K562 (cell line): Measurements from ENCODE around the gene ZNF628. TPM values are rescaled to one million over a fixed set of nuclear protein-coding genes. Genes with fewer than 3 reads are reported as not detected.
A peak's percentile ranks its signal among the peaks of the same experiment; 100 is the strongest.

Experiments used
- KDM4B ChIP-seq, 2 experiments: fragments of 450-650 bp in 1 of 2; sonication (generic) in 1 of 2; IDR thresholded peaks; 2 replicates each; pipeline ENCODE4 v1.6.1; 2016 to 2017; ENCODE audit warnings: borderline replicate concordance in 2 of 2, antibody characterized with exemption in 1 of 2, low read depth in 1 of 2, mild to moderate bottlenecking in 1 of 2
- MAX ChIP-seq: sonication (generic); formaldehyde crosslinking; IDR thresholded peaks from 2 replicates; pipeline ENCODE4 v1.9.0; 2022; ENCODE audit warnings: mild to moderate bottlenecking, missing genetic modification reagents
- MGA ChIP-seq: fragments of 450-650 bp; IDR thresholded peaks from 2 replicates; pipeline ENCODE4 v1.6.1; 2016; ENCODE audit warnings: mild to moderate bottlenecking, moderate library complexity
- MYNN ChIP-seq, 2 experiments: sonication (generic); formaldehyde crosslinking in 1 of 2; IDR thresholded peaks; 2 replicates each; pipeline versions ENCODE4 v1.5.0 to v1.6.1; 2016 to 2020; ENCODE audit warnings: antibody characterized with exemption in 1 of 2, missing genetic modification reagents in 1 of 2
- TOE1 ChIP-seq, 2 experiments: fragments of 450-650 bp in 1 of 2; sonication (generic) in 1 of 2; formaldehyde crosslinking in 1 of 2; IDR thresholded peaks; 2 replicates each; pipeline versions ENCODE4 v1.7.1 to v1.8.0; 2016 to 2022; ENCODE audit warnings: borderline replicate concordance in 2 of 2, mild to moderate bottlenecking in 2 of 2, antibody characterized with exemption in 1 of 2, inconsistent platforms in 1 of 2, low read depth in 1 of 2, missing genetic modification reagents in 1 of 2, moderate library complexity in 1 of 2
- polyA plus RNA-seq, 8 experiments: library from polyadenylated mRNA; depleted of rRNA in 4 of 8; stranded (reverse) in 5 of 8; unstranded in 3 of 8; fragments of >200 nt; fragmentation: Nextera tagmentation in 2 of 8; fragmentation: Illumina TruSeq in 1 of 8; extraction: Ambion mirVana in 2 of 8; extraction: Trizol in 1 of 8; gene quantifications; 2 replicates each; pipeline versions ENCODE4 v1.2.1 to v1.2.3, GENCODE V29; 2011 to 2014; ENCODE audit warnings: inconsistent platforms in 1 of 8, missing spikeins in 1 of 8
- total RNA-seq, 7 experiments: library from RNA; depleted of rRNA in 6 of 7; stranded (reverse); fragments of >200 nt in 6 of 7; fragmentation: Illumina TruSeq in 2 of 7; extraction: Trizol in 2 of 7; gene quantifications; 2 replicates each; pipeline versions ENCODE4 v1.2.1 to v1.2.3, GENCODE V29; 2011 to 2021; ENCODE audit warnings: low replicate concordance in 1 of 7
- TF ChIP-seq, protein P1 (sequence below): sonication (generic); formaldehyde crosslinking; IDR thresholded peaks from 2 replicates; pipeline ENCODE4 v1.8.0; 2023; ENCODE audit warnings: mild to moderate bottlenecking, missing genetic modification reagents

ZNF628 gene
- total and polyA plus RNA-seq, 9 of the 15 experiments (the other 6 are each of a cell fraction or from before 2014, with no cell fraction given), result 0.13 to 13.6 (median 2.2) TPM; not detected in 3

GRCh38 chr19:55527197-55528029 is 51.0 kb downstream of the ZNF628 start (continued):
- TF ChIP-seq KDM4B (IDR thresholded peaks at IDR 0.05; ENCODE audit: borderline replicate concordance in 2 of 2, low read depth in 1 of 2) (0 out of 4 replicates have a peak, but pooled peaks of 1 of the 2 experiments have one; percentile 38), TOE1 (IDR thresholded peaks at IDR 0.05; ENCODE audit: borderline replicate concordance) (no peak), TOE1 (CRISPR knock-in tag; IDR thresholded peaks at IDR 0.05; ENCODE audit: borderline replicate concordance, low read depth) (peak; percentile 58; the same call in 1 of the 2 replicates), MYNN (IDR thresholded peaks at IDR 0.05) (peak; percentile 50; the same call in 1 of the 2 replicates), MYNN (CRISPR knock-in tag; IDR thresholded peaks at IDR 0.05) (no peak), MAX (CRISPR knock-in tag) (peak; percentile 66; the same call in 1 of the 2 replicates), MGA (no peak)
- TF ChIP-seq, protein P1, sequence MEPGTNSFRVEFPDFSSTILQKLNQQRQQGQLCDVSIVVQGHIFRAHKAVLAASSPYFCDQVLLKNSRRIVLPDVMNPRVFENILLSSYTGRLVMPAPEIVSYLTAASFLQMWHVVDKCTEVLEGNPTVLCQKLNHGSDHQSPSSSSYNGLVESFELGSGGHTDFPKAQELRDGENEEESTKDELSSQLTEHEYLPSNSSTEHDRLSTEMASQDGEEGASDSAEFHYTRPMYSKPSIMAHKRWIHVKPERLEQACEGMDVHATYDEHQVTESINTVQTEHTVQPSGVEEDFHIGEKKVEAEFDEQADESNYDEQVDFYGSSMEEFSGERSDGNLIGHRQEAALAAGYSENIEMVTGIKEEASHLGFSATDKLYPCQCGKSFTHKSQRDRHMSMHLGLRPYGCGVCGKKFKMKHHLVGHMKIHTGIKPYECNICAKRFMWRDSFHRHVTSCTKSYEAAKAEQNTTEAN, result peak; percentile 100
